HG02943 (cell line): ENCODE measurements around the gene FAT1.
"Not testable (repeated sequence)": the region's sequence is repeated elsewhere in the genome, so short reads cannot be mapped to it uniquely, and the experiment has no call there.

Experiments used
- ATAC-seq: cut with Tn5 transposase; IDR thresholded peaks from one replicate; pipeline ENCODE4 v1.9.1; 2021; ENCODE audit warnings: mild to moderate bottlenecking, low read depth, moderate library complexity; ENCODE audit not compliant: unreplicated experiment

The FAT1 gene

GRCh38 chr4:186666252-186666651, 57.4 kb downstream of the FAT1 start:
- ATAC-seq = no peak

- ATAC-seq = no peak
Measured at GRCh38 chr4:186660403-186660802, 63.3 kb downstream of the FAT1 start.

DNA sequence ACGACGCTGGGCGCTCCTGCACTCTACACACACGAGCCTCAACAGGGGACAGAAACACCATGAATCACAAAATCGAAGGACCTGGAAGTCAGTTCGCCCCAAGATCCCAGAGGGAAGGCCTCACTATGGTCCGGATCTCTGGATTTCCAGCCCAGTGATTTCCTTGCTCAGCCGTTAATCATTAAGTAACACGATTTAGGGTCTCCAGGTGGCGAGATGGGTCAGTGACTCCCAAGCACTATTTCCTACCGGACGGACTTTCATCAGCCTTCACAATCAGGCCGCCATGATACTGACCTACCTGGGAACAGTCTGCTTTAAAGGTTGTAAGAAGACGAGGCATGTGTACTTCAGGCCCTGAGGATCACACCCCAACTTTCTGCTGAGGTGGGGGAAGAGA, 63.7 kb downstream of the FAT1 start:
- ATAC-seq = no peak

DNA sequence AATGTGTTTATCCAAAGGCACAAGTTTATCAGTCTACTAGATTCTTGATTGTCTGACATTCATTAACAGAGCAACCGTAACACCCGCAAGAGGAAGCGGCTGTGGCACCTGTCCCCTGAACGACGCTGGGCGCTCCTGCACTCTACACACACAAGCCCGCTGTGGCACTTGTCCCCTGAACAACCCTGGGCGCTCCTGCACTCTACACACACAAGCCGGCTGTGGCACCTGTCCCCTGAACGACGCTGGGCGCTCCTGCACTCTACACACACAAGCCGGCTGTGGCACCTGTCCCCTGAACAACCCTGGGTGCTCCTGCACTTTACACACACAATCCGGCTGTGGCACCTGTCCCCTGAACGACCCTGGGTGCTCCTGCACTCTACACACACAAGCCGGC, 64.2 kb downstream of the FAT1 start:
- not testable (repeated sequence) for ATAC-seq

DNA sequence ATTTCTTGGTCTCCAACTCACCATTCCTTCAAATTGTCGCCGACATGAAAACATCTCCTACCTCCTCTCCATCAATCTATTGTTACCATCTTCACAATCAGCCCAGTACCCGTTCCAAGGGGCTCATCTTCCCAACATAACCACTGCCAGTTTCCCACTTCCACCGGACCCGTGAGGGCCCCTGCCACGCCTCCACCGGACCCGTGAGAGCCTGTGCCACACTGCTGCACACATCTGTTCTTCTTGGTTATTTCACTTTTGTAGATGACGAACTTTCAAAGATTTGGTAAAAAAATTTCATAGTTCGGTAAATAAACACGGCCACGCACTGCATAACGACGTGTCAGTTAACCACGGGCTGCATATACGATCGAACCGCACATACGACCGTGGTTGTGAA, 65.0 kb downstream of the FAT1 start:
- no peak for ATAC-seq

- no peak for ATAC-seq
Measured at GRCh38 chr4:186657764-186658163, 65.9 kb downstream of the FAT1 start.

GRCh38 chr4:186653969-186654368, 69.7 kb downstream of the FAT1 start:
- no peak for ATAC-seq

GRCh38 chr4:186651624-186652023, 72.0 kb downstream of the FAT1 start:
- no peak for ATAC-seq

DNA sequence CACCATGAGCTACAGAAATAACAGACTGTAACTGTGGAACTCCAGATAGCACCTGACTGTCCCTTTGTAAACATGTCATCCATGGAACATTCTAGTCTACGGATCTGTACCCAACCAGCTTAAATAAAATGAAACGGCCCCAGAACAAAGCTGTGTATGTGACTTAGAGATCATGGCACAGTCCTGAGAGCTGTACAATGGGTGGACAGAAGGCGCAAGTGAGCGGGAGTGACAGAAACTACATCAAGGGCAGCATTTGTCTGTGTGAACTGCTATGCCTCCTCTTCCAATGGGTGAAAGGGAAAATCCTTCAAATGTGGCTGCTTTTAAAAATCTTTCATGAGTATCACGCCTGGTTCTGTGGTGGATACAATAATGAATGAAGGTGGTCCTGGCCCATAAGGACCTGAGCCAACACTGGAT, 72.5 kb downstream of the FAT1 start:
- ATAC-seq = no peak

DNA sequence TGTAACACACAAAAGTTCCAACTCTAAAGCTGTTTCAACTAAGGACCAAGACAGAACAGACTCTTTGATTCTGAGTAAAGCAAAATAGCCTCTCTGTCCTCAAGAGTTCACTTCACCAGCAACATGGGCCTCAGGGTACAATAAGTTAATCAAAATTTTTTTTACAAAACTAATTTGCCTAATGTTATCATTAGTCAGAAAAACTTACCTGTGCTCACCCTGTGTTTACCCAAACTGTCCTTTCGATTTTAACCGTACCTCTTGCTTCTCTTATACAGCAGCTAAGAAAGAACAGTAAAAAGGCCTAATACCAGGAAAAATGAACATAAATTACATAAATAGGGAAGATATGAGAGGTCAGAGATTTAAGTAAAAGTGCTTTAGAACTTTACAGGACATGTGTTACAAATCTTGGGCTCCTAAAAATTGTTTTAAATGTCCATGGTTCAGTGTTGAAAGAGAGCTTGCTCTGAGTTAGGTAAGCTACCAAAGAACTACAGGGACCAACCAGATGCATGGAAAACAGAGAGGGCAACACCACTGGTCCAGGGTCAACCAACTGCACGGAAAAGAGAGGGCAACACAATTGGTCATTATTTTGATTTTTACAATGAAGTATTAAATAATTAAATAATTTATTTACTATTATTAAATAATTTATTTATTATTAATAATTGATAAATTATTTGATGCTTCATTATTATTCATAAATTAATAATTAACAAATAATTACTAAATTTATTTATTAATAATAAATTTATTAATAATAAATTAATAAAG, 73.1 kb downstream of the FAT1 start:
- ATAC-seq = no peak

DNA sequence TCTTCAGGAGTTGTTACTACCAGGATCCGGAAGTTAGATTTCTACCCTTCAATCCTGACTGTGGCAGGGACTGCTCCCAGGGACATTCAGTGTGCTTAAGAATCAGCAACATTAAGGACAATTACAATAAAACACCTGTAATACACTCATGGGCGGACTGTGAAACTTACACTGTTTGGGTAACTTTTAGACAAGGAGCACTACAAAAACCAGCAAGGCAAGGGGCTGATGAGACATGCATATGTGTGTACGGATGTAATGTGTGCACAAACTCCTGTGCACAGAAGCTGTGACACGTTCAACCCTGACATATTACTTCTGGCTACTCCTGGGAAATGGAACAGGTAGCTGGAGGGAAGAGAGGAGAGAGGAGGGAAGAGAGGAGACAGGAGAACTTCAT, 75.8 kb downstream of the FAT1 start:
- no peak for ATAC-seq

GRCh38 chr4:186644737-186645261, 78.9 kb downstream of the FAT1 start:
- no peak for ATAC-seq

- ATAC-seq = no peak
Measured at GRCh38 chr4:186644311-186644638, 79.4 kb downstream of the FAT1 start.

- ATAC-seq = no peak
Measured at GRCh38 chr4:186643501-186644310, 80.0 kb downstream of the FAT1 start.

DNA sequence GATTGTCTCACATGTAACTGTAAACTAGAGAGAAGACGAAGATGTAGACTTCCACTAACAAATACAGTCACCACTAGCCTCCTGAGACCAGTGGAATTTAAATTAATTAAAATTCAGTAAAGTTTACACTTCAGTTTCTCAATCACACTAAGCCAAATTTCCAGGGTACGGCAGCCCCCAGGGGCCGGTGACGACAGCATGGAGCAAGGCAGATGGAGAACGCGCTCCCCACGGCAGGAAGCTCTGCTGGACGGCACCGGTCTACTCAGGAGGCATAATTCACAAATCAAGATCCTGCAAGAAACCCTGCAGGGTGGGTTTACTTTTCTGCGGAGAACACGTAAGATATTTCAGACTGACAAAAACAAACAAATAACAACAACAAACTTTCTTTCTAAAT, 80.7 kb downstream of the FAT1 start:
- ATAC-seq = no peak

GRCh38 chr4:186642530-186642929, 81.1 kb downstream of the FAT1 start:
- ATAC-seq = no peak

GRCh38 chr4:186634591-186635128, 89.0 kb downstream of the FAT1 start:
- ATAC-seq = no peak

- no peak for ATAC-seq
Measured at GRCh38 chr4:186633844-186634243, 89.8 kb downstream of the FAT1 start.

DNA sequence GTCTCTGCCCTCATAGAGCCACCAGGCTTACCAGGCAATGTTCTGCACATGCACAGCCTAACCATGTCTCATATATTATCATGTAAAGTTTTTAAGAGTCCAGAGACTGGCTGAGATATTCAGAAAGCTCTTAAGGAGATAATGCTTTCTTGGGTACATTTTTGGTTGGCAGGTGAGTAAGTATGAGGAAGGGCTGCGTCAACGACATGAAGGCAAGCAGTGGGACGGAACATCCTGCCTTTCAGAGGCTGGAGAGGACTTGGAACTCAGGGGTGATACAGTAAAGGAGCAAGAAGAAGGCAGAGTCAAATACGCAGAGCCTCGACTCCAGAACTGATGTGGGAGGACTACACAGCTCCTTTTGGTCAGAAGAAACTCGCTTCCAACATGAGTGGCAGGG, 93.5 kb downstream of the FAT1 start:
- no peak for ATAC-seq

DNA sequence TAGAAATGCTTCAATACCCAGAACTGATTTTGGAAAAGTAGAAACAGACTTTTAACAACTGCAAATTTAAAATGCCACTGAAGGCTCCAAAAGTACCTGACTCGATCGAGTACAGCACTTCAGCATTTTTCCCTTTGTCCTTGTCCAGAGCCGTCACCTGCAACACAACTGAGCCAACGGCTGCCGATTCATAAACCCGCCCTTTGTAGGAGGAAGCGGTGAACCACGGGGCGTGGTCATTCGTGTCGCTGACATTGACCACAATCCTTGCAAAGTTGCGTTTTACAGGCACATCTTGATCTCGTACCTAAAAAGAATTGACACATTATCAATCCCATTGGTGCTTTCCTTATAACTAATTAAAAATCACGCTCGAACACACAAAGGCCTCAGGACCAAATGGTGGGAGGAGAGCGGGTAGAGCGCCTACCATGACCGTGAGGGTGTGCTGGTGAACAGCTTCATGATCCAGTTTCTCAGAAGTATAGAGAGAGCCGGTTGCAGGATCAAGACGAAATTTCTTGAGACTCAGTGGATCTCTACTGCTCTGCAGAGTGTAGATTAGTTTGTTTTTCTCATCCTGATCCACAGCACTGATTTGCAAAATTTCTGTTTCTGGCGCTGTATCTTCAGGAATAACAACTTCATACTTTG, 95.5 kb downstream of the FAT1 start:
- no peak for ATAC-seq
